ENCODE results near the gene DAAM1.
A peak's percentile ranks its signal among the peaks of the same experiment; 100 is the strongest.

DAAM1 gene

DNA sequence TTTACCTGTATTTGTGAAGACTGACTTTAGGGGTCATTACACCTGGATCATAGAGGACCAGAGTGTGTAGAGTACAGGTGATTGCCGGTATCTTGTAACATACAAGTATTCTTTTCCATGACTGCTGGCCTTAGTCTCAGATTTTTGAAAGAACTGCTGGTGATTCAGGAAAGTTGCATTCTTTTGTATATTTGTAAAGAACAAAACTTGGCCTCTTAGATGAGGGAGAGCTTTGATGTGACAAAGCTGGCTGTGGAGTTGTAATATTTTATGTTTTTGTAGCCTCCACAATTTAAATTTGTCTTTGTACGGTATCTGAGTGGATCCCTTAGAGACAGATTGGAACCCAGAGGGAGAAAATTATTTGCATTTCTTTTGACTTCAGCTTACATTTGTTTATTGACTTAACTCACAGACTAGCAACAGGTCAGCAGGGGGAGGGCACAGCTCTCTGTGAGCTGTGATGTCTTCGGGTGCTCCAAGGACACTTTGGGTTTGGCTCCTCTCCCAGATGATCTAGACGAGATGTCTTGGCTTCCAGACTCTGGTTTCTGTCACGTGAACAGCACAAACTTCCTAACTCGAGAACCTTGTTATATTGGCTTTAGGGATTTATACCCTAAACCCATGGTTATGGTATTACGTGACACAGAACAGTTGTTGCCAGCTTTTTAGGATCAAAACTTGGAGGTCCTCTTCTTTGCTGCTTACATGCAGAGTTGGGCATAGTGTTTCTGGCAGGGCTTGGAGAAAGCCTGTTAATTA, 65.9 kb downstream of the DAAM1 start:
- peak in 17 of 58 donors; percentile 8 to 48 (median 17) for DNase-seq

DNA sequence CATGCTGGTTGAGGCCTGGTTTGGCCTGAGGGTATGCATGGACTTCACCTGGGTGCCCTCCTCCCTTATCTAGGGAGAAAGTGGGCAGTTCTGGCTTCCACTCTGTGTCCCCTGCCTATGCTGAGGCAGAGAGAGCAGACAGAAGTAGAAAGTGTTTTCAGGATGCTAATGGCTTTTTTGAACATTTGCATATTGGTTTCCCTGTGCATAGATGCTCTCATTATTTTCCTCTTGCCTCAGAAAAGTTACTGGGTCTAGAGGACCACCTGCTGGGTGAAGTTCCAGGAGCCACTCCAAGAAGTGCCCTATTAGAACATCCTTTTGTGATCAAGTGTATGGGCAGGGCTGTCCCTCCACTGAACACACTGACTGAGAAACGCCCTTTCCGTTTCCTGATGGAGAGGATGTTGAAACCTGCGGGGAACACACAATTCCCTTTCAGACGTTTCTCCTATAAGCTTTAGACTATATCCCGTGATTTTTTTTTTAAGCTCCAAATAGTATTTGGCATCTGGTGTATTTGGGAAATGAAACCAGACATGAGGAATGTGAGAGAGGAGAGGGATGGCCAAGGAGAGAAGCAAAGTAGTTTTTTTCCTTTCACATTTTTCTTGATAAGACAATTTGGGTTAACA, 66.6 kb downstream of the DAAM1 start:
- no peak for DNase-seq

DNA sequence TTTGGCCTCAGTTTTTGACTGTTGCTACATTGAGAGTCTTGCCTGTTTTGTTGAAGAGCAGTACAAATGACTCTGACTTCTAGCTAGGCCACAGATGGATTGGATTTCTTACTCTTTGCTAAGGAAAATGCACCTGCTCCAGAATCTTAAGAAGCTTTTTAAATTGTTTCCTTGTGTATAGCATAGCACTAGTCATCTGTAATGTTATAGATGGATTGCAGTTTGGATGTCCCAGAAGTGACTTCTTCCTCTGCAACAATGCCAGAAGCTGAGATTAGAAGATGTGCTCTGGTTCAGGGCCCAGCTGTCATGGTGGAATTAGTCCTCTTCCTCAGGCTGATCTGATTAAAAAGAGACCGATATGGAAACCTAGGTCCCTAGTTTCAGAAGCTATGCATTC, 67.9 kb downstream of the DAAM1 start:
- no peak for DNase-seq

DNA sequence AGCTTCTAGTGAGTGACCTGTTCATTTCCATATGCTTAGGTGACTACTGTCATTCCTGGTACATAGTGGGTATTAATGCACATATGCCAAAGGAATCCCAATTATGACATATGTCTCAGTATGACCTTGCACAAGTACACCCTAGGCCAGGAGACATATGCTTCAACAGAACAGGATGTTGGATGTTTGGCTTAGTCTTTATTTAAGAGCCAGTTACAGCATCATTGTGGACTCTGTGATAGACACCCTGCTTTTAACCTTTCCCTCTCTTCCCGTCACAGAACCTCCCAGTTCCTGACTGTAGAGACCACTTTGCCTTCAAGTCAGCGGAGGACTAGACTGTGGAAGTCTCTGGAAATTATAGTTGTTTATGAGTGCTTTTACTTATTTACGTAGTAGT, 72.9 kb downstream of the DAAM1 start:
- no peak for DNase-seq

DNA sequence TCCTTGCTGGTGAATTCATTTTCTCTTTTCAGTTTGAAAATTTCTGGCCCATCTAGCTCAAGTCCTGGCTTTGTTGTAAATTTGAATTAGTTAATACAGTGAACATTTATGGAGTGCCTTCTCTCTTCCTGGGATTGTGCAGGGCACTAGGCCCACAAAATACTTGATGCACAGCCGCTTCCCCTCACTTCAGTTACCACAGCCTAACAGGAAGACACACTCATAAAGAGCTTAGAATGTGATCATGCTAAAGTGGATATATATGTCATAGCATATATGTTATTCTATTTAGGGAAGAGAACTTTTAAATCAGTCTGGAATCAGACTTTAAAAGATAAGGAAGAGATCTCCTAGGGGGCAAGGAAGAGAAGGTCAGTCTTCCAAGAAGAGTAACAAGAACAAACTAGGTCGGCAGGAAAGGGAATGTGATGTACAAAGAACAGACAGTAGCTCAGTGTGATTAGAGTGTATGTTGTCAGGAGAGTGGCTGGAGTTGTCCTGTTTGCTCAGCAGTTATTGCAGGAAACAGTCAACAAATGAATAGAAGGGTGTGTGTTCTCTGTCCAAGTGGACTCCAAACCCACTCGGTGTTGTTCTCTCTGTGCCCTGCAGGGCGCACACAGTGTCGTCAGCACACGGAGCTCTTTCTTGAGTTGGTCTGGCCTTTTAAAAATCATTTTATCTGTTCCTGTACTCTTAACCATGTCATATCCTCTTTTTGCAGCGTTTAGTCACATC, 74.4 kb downstream of the DAAM1 start:
- DNase-seq = no peak

DNA sequence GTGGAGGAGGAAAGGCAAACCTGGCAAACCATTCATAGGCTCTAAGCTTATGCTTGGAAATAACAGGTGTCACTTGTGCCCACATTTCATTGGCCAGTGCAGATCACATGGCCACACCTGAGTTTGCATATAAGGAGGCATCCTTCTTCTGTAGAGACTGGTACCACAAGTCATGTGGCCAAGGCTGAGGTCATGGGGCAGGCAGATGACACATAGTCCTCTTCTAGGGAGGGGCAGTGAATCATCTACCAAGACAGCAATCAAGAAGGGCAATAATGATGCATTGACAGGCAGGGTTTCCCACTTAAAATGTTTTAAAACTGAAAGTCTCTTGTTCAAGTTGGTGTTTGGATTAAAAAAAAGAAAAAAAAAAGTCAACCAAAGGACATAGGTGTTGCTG, 77.3 kb downstream of the DAAM1 start:
- DNase-seq = no peak

DNA sequence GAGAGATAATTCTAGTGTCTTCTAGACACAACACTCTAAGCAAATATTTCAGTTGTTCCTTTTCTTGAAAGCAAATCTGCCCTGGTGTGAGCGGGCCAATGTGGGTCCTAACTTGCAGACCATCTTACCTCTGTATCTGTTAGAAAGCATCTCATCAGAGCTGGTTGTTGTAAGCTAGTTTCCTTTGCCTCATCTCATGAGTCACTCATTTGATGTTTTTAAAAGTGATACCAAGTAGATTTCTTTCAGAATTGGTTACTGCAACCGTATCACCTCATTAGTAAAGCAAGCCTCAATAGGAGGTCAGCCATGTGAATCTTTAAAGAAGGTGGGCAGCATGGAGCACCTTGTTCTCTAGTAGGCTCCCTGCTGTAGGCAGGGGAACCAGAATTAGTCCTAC, 78.6 kb downstream of the DAAM1 start:
- DNase-seq = no peak

DNA sequence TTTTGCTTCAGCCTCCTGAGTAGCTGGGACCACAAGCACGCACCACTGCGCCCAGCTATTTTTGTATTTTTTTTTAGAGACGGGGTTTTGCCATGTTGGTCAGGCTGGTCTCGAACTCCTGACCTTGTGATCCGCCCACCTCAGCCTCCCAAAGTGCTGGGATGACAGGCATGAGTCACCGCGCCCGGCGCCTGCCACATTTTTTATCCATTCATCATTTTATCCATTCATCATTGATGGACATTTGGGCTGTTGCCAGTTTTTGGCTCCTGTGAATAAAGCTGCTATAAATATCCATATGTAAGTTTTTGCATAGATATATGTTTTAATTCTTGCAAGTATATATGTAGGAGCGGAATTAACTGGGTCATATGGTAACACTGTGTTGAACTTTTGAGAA, 79.5 kb downstream of the DAAM1 start:
- DNase-seq = no peak

DNA sequence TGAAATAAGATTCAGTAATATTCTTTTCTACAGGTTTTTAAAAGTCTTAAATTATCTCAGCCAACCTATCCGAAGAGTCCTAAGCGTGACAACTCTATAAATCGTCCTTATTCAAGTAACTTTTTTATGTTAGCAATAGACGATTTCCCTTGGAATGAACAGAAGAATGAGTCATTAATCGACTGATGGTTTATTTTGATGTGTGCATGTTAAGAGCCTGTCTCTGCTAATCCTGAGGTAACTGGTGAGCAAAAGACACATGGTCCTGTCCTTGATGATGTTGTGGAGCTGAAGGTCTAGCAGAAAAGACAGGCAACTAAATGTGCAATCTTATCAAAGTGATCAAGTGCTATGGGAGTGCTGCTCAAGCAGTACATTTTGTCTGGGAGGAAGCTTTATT, 80.4 kb downstream of the DAAM1 start:
- no peak for DNase-seq

DNA sequence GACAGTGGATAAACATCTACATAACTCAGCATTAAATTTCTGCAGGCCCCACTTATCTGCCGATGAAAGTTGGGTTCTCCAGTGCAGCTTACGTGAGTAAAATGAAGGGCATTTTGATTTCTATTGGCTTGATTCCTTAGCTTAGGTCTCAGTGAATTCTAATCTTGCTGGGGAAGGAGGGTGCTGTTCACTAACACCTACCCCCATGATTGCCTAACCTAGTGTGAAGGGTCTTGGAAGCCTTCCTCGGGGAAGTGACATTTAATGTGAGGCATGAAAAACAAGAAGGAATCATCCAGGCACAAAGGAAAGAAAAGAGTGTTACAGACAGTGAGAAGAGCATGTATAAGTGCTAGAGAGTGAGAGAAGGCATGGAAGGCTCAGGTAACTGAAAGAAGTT, 81.0 kb downstream of the DAAM1 start:
- no peak for DNase-seq

DNA sequence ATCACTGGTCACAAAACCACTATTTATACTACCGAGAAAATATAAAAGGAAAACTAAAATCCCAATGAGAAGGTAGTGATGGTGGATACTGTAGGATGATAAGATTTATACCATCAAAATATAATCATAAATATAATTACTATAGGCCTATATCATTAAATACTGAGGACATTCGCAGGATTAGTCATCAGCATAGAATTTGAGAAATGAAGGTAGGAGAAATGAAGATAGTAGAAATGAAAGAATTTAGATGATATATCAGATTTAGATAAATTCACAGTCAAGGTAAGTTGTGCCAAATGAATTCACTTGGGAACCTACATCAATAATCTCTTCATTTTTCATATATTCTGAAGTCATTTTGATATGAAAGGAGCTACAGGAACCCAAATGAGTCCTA, 82.8 kb downstream of the DAAM1 start:
- no peak for DNase-seq

DNA sequence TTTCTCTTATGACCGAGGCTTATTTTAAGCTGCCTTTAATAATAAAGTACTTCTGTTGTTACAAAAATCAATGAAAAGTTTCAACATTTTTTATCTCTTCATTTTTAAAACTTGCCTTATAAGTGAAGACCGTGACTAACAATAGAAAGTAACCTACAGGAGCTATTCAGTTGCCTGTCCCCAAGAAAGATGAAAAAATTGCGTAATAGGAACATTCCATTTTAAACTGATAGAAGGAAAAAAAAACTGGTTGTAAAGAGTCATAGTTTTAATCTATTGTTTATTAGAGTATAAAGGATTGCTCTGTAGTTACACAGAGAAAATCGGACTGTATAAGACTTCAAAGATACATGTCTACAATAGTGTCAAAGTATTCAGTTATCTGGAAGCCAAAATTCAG, 83.3 kb downstream of the DAAM1 start:
- no peak for DNase-seq

DNA sequence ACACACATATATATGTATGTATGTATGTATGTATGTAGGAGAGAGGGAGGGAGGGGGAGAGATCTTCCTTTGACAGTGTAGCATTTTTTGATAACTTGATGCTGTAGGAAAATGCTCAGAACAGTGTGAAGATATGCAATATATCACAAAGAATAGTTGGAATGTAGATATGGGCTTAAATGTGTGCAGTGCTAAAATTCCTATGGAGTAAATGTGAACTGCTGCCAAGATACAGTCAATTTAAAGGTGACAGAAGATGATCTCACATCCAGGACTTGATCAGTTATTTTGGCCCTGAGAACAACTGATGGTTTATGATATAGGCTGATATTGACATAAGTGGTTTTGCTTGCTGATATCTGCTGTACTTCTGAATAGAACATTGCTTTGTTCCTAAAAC, 84.2 kb downstream of the DAAM1 start:
- DNase-seq = no peak

DNA sequence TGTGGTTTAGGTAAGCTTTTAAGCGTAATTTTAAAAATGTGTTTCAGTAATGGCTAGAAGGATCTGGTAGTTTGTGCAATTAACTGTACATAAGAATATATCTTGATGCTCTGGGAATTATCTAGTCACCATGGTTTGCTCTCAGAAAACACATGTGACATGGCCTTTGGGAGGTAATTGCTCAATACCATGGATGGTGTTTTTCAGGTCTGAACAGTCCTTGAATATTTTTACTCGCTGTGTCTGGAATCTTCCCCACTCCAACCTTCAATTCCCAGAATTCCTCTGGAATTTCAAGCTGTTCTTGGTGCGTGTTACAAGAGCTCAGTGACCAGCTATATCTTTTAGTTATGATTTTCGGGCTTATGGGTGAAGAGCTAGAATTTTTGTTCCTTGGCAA, 85.3 kb downstream of the DAAM1 start:
- no peak for DNase-seq

DNA sequence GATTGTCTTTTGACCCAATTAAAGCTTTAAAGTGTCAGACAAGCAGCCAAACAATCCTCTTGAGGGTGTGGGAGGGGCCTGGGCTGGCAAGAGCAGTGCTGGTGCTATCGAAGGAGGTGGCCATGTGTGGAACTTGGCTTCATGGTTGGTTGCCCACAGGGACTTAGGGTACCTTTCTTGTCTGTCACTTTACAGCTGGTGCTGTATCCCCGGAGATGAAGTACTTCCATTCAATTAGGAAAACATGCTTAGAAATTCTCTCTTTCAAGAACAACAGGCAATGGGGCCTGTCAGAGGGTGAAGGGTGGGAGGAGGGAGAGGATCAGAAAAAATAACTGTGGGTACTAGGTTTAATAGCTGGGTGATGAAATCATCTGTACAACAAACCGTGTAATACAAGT, 86.5 kb downstream of the DAAM1 start:
- peak in 17 of 58 donors; percentile 8 to 53 (median 20) for DNase-seq

DNA sequence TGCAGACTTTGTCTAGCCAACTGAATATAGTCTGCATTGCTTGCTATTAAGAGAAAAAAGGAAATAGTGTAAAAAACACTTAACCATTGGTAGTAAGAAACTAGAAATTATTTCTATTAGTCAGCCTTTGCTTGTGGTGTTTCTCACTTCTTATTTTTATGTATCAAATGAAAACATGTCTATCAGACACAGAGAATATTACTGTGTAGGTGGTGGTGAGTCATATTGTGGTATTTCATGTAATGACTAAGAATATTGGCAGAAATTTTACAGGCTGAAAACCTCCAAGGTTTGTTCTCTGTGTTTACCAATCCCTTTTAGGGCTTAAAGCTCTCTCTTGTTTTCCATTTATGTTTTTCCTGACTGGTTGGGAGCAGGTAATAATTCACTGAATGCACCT, 87.2 kb downstream of the DAAM1 start:
- DNase-seq = no peak

DNA sequence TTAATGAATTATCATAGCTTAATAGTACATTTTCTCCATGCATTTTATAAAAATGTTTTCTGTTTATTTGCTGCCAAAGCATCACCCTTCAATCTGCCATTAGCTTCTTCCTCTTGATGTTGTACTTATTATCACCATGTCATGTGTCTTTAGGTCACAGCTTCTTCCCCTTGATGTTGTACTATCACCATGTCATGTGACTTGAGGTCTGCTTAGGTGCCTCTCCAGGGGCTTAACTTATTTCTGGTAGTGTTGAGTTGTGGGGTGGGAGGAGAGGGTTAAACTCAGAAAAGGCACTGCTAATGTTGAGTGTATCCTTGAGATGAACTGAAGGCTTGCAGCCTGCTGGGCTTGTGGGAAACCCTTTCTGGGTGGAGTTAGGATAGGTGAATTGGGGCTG, 87.8 kb downstream of the DAAM1 start:
- no peak for DNase-seq

DNA sequence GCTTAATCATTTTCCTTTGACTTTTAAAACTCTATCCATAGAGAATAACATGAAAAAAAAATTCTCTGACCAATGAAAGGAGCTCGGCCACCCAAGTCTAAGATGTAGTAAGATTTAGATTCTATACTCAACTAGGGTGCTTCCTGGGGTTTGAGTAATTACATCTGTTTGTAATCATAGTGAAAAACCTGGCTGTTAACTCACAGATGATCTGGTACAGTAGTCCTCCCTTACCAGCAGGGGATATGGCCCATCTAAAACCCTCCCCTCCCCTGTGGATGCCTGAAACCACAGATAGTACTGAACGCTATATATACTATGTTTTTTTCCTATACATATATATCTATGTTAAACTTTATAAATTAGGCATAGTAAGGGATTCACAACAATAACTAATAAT, 89.2 kb downstream of the DAAM1 start:
- DNase-seq = no peak

DNA sequence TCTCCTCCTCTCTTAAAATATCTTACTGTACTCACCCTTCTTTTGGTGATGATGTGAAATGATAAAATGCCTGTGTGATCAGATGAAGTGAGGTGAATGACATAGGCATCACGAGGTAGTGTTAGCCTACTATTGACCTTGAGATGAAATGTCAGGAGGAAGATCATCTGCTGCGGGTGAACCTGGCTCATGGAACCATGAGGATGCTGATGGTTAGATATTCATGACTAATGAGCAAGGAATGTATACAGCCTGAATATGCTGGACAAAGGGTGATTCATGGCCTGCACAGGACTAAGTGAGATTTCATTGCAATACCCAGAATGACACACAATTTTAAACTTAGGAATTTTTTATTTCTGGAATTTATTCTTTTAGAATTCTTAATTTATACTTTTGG, 89.6 kb downstream of the DAAM1 start:
- no peak for DNase-seq

DNA sequence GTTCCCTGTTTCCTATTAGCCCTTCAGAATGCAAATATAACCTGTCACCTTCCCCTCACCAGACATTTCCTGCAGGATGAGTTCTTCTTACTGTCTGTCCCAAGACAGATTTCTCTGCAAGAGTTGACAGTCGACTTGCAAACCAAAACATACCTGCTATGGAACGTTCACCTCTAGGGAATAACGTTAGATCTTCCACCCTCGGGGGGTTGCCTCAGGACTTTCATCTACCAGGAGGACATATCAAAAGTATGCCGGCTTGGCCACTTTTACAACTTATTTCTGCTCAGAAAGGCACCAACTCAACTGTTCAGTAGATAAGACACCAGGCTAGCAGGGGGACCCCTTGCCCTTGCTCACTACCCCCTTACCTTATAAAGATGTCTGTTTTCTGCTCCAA, 92.5 kb downstream of the DAAM1 start:
- DNase-seq = no peak

DNA sequence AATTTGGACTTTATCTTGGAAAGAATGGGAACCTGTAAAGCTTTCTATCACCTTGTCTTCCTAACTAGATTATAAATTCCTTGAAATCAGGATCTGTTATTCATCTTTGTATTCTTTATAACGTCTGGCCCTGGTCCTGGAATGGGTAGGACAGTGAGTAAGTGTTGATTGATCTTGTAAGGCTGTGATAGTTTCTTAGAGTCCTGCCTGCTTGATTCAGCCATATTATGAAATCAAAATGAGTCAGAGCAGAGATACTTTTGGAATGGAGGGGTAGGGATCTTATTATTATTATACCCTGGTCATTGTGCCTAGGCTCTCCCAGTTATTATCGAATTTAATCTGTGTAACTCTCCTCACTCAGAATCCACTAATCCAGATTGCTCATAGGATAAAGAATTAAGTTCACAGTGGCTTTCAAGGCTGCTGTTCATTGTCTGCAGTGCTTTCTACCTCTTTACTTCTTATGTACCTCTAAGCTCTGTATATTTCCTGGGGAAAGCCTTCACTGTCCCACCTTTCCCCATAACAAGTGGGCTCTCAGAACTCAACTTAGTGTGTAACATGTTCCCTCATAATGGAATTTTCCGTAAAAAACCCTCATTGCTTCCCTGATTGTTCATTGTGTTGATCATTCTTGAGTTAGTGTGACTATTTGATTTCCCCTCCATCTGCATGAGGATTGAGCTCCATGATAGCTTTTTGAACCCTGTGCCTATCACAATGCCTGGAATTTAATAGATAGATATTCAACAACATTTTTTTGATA, 93.3 kb downstream of the DAAM1 start:
- DNase-seq = no peak

DNA sequence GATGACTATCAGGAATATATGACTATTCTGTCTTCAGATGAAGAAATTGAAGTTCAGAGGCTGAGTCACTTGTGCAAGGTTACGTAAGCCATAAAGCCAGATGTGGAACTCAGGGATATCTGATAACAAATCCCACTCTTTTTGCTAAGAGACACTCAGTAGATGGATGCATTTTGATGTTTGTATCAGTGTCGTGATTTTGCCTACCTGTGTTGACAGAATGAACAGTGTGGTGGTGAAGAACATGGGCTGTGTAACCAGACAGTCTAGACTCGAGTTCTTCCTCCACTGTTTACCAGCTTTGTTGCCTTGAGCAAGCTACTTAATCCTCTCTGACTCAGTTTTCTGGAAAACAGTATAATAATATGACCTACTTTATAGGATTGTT, 93.9 kb downstream of the DAAM1 start:
- DNase-seq = no peak
